SK-N-SH treated with all-trans-retinoic acid at 6 μM for 48 hours (cell line): ENCODE measurements around the gene PPP4R3A.

Experiments used
- ATAC-seq: fragments of 200-7000 bp; cut with Tn5 transposase; 3 replicates; pipeline ENCODE4 v1.9.1; 2020; ENCODE audit warnings: mild to moderate bottlenecking, moderate library complexity
- ARNTL ChIP-seq: fragments of 450-650 bp; formaldehyde crosslinking; IDR thresholded peaks from 2 replicates; pipeline ENCODE4 v1.5.0; 2020; ENCODE audit warnings: low read depth, mild to moderate bottlenecking, moderate library complexity, borderline replicate concordance
- CREB5 ChIP-seq: fragments of 250-450 bp; sonication (Bioruptor Pico); IDR thresholded peaks from 2 replicates; pipeline ENCODE4 v1.5.1; 2020; ENCODE audit warnings: low read depth, mild to moderate bottlenecking, moderate library complexity
- CSDC2 ChIP-seq: fragments of 250-450 bp; sonication (Bioruptor Pico); IDR thresholded peaks from 2 replicates; pipeline ENCODE4 v1.5.0; 2020; ENCODE audit warnings: mild to moderate bottlenecking, moderate library complexity
- CSRNP3 ChIP-seq: fragments of 250-450 bp; sonication (Bioruptor Pico); IDR thresholded peaks from 2 replicates; pipeline ENCODE4 v1.5.1; 2021; ENCODE audit warnings: mild to moderate bottlenecking, moderate library complexity
- ESRRG ChIP-seq: fragments of 250-450 bp; sonication (Bioruptor Pico); IDR thresholded peaks from 2 replicates; pipeline ENCODE4 v1.6.1; 2021; ENCODE audit warnings: mild to moderate bottlenecking
- GLIS3 ChIP-seq: fragments of 250-450 bp; sonication (Bioruptor Pico); IDR thresholded peaks from 2 replicates; pipeline ENCODE4 v1.5.0; 2020; ENCODE audit warnings: mild to moderate bottlenecking, moderate library complexity
- ISL1 ChIP-seq: fragments of 250-450 bp; sonication (Bioruptor Pico); IDR thresholded peaks from 2 replicates; pipeline ENCODE4 v2.1.2; 2022; ENCODE audit warnings: mild to moderate bottlenecking, moderate library complexity
- OSR1 ChIP-seq: fragments of 250-450 bp; sonication (Bioruptor Pico); IDR thresholded peaks from 2 replicates; pipeline ENCODE4 v1.8.0; 2022; ENCODE audit warnings: moderate library complexity, mild to moderate bottlenecking, inconsistent platforms
- PATZ1 ChIP-seq: fragments of 250-450 bp; sonication (Bioruptor Pico); IDR thresholded peaks from 2 replicates; pipeline ENCODE4 v1.8.0; 2020; ENCODE audit warnings: mild to moderate bottlenecking, moderate library complexity, borderline replicate concordance
- POU6F1 ChIP-seq: fragments of 250-450 bp; sonication (Bioruptor Pico); IDR thresholded peaks from 2 replicates; pipeline ENCODE4 v1.8.0; 2021; ENCODE audit warnings: low read depth, mild to moderate bottlenecking, moderate library complexity, borderline replicate concordance
- PPARA ChIP-seq: fragments of 250-450 bp; sonication (Bioruptor Pico); IDR thresholded peaks from 2 replicates; pipeline ENCODE4 v1.5.0; 2020; ENCODE audit warnings: mild to moderate bottlenecking, borderline replicate concordance
- RARB ChIP-seq: fragments of 250-450 bp; sonication (Bioruptor Pico); IDR thresholded peaks from 2 replicates; pipeline ENCODE4 v1.8.0; 2021; ENCODE audit warnings: mild to moderate bottlenecking, moderate library complexity
- SNAI2 ChIP-seq: fragments of 250-450 bp; sonication (Bioruptor Pico); IDR thresholded peaks from 2 replicates; pipeline ENCODE4 v1.5.0; 2020; ENCODE audit warnings: mild to moderate bottlenecking, moderate library complexity
- TCF4 ChIP-seq: fragments of 250-450 bp; sonication (Bioruptor Pico); IDR thresholded peaks from 2 replicates; pipeline ENCODE4 v1.8.0; 2021; ENCODE audit warnings: mild to moderate bottlenecking, moderate library complexity, borderline replicate concordance
- TOX ChIP-seq: fragments of 250-450 bp; sonication (Bioruptor Pico); IDR thresholded peaks from 2 replicates; pipeline ENCODE4 v1.8.0; 2021; ENCODE audit warnings: mild to moderate bottlenecking, moderate library complexity, borderline replicate concordance
- TSHZ2 ChIP-seq: fragments of 250-450 bp; sonication (Bioruptor Pico); IDR thresholded peaks from 2 replicates; pipeline ENCODE4 v1.5.0; 2020; ENCODE audit warnings: mild to moderate bottlenecking, moderate library complexity
- ZC3H10 ChIP-seq: fragments of 250-450 bp; sonication (Bioruptor Pico); IDR thresholded peaks from 2 replicates; pipeline ENCODE4 v1.5.1; 2021; ENCODE audit warnings: mild to moderate bottlenecking, moderate library complexity
- ZFP3 ChIP-seq: fragments of 250-450 bp; sonication (Bioruptor Pico); IDR thresholded peaks from 2 replicates; pipeline ENCODE4 v1.5.0; 2020; ENCODE audit warnings: mild to moderate bottlenecking, moderate library complexity
- ZFP30 ChIP-seq: fragments of 450-650 bp; formaldehyde crosslinking; IDR thresholded peaks from 2 replicates; pipeline ENCODE4 v1.5.0; 2022; ENCODE audit warnings: mild to moderate bottlenecking, moderate library complexity
- ZNF565 ChIP-seq: fragments of 450-650 bp; formaldehyde crosslinking; conservative IDR thresholded peaks from 2 replicates; pipeline ENCODE4 v1.5.0; 2020; ENCODE audit warnings: low read depth, mild to moderate bottlenecking, moderate library complexity
- ZNF70 ChIP-seq: fragments of 450-650 bp; formaldehyde crosslinking; IDR thresholded peaks from 2 replicates; pipeline ENCODE4 v1.5.0; 2020; ENCODE audit warnings: mild to moderate bottlenecking, moderate library complexity
- ZNF8 ChIP-seq: fragments of 450-650 bp; formaldehyde crosslinking; IDR thresholded peaks from 2 replicates; pipeline ENCODE4 v1.5.0; 2020; ENCODE audit warnings: mild to moderate bottlenecking, moderate library complexity

PPP4R3A gene

GRCh38 chr14:91548108-91548507, 38.0 kb upstream of the PPP4R3A start:
- no peak for TF ChIP-seq ZNF70 (CRISPR knock-in tag)
- TF ChIP-seq ZFP30: no peak
- no peak for TF ChIP-seq ZC3H10 (CRISPR knock-in tag)
- no peak for TF ChIP-seq PPARA (CRISPR knock-in tag)
- TF ChIP-seq RARB (CRISPR knock-in tag): no peak
- TF ChIP-seq POU6F1 (CRISPR knock-in tag): no peak
- TF ChIP-seq GLIS3 (CRISPR knock-in tag): no peak
- TF ChIP-seq TCF4 (CRISPR knock-in tag): no peak
- TF ChIP-seq OSR1 (CRISPR knock-in tag): no peak
- TF ChIP-seq CSDC2 (CRISPR knock-in tag): no peak
- TF ChIP-seq ARNTL (CRISPR knock-in tag): no peak
- TF ChIP-seq ZFP3: no peak
- TF ChIP-seq ESRRG (CRISPR knock-in tag): no peak
- no peak for TF ChIP-seq ISL1 (CRISPR knock-in tag)
- no peak for TF ChIP-seq ZNF8 (CRISPR knock-in tag)
- TF ChIP-seq TSHZ2 (CRISPR knock-in tag): no peak
- no peak for TF ChIP-seq TOX (CRISPR knock-in tag)
- TF ChIP-seq CSRNP3: no peak
- TF ChIP-seq PATZ1 (CRISPR knock-in tag): no peak
- no peak for TF ChIP-seq ZNF565 (CRISPR knock-in tag)
- ATAC-seq: no peak

GRCh38 chr14:91545946-91546716, 36.0 kb upstream of the PPP4R3A start:
- no peak for TF ChIP-seq ISL1 (CRISPR knock-in tag)
- no peak for TF ChIP-seq RARB (CRISPR knock-in tag)
- TF ChIP-seq SNAI2 (CRISPR knock-in tag): no peak
- no peak for ATAC-seq

GRCh38 chr14:91545204-91545603, 35.1 kb upstream of the PPP4R3A start:
- ATAC-seq: no peak
- TF ChIP-seq GLIS3 (CRISPR knock-in tag) (no peak), CSRNP3 (no peak), RARB (CRISPR knock-in tag) (no peak), CREB5 (no peak), ZNF565 (CRISPR knock-in tag) (no peak)
- TF ChIP-seq, all 23 proteins: peak for 0
